Adrenal gland (tissue), 12 donors: Measurements from ENCODE around the gene KRT222. TPM values are rescaled to one million over a fixed set of nuclear protein-coding genes. Genes with fewer than 3 reads are reported as not detected.
A peak's percentile ranks its signal among the peaks of the same experiment; 100 is the strongest.

ENCODE experiments used
- DNase-seq, 7 donors: peaks; one replicate each; pipeline ENCODE4 v3.0.0-alpha.2; 2019 to 2020
- H3K27ac ChIP-seq, 5 donors: fragments of 200-600 bp; sonication (generic) in 4 of 5; 1 replicate in 3 of 5; 2 replicates in 2 of 5; pipeline versions ENCODE4 v1.5.1 to v1.8.0; 2016 to 2020; ENCODE audit warnings: mild to moderate bottlenecking in 1 of 5
- H3K27me3 ChIP-seq: fragments of 200-600 bp; 2 replicates; pipeline ENCODE4 v1.8.0; 2021
- H3K36me3 ChIP-seq, 2 donors: fragments of 200-600 bp; replicated peaks in 1 of 2; 1 replicate in 1 of 2; 2 replicates in 1 of 2; pipeline versions ENCODE4 v1.5.1 to v1.8.0; 2018 to 2022
- H3K4me1 ChIP-seq, 2 donors: fragments of 200-600 bp; replicated peaks in 1 of 2; 1 replicate in 1 of 2; 2 replicates in 1 of 2; pipeline versions ENCODE4 v1.5.1 to v1.8.0; 2018 to 2021
- H3K4me3 ChIP-seq, 4 donors: fragments of 200-600 bp; sonication (generic) in 3 of 4; one replicate each; pipeline ENCODE4 v1.5.1; 2016 to 2018
- H3K9me3 ChIP-seq, 3 donors: fragments of 200-600 bp; sonication (generic) in 1 of 3; replicated peaks in 1 of 3; 1 replicate in 2 of 3; 2 replicates in 1 of 3; pipeline versions ENCODE4 v1.5.1 to v1.8.0; 2016 to 2021
- CTCF ChIP-seq, 6 experiments: fragments of 450-650 bp in 4 of 6; fragments of 200-600 bp in 2 of 6; sonication (generic) in 1 of 6; IDR thresholded peaks; 1 replicate in 5 of 6; 2 replicates in 1 of 6; pipeline versions ENCODE4 v1.5.1 to v1.8.0; 2016 to 2021; ENCODE audit warnings: antibody characterized with exemption in 6 of 6, mild to moderate bottlenecking in 2 of 6, moderate library complexity in 1 of 6
- POLR2A ChIP-seq, 2 donors: fragments of 450-650 bp; IDR thresholded peaks; one replicate each; pipeline ENCODE4 v1.6.1; 2017; ENCODE audit warnings: antibody characterized with exemption in 2 of 2, mild to moderate bottlenecking in 2 of 2, moderate library complexity in 1 of 2
- WGBS, 4 donors: extraction: QIAGEN DNeasy Blood & Tissue Kit in 2 of 4; methylation state at CpG; one replicate each; pipeline versions ENCODE4 v1.1.5 to v1.1.7; 2013 to 2017; 5-methylcytosine and 5-hydroxymethylcytosine counted together
- intact Hi-C, 2 donors: fragments of 100-400 bp; cut with DNase I; formaldehyde crosslinking; loops; one replicate each; pipeline versions ENCODE4 v1.14.1 to v1.15.0; 2022 to 2023
- polyA plus RNA-seq, 3 donors: library from polyadenylated mRNA; stranded (reverse); fragments of 200-250 nt in 2 of 3; fragments of 350-450 nt in 1 of 3; fragmentation: Illumina TruSeq in 1 of 3; extraction: RNeasy Lipid Tissue Mini Kit (QIAGEN cat#74804) in 1 of 3; gene quantifications; one replicate each; pipeline ENCODE4 v1.2.3, GENCODE V29; 2013 to 2014
- total RNA-seq, 9 donors: library from RNA; depleted of rRNA in 4 of 9; stranded (reverse); fragments of >200 nt in 4 of 9; fragments of 120-200 nt in 1 of 9; fragmentation: NEBNext Ultra II Directional in 1 of 9; extraction: Animal tissue kit (Norgen Biotek cat#: 25700) in 1 of 9; gene quantifications; one replicate each; pipeline versions ENCODE4 v1.1.0 to v1.2.4, GENCODE V29; 2013 to 2023
- donor health status: healthy with polysubstance abuse.
- donor health status: Bipolar disorder and iron deficiency.
- donor health status: DM: yes; HTN: yes; CAD: no.
- donor health status: DM: no; HTN: no; CAD: no.
- donor health status: DM: no; HTN: no; CAD: no.
- donor health status: DM: yes; HTN: yes; CAD: no.

KRT222 gene
- total and polyA plus RNA-seq, 12 donors, result 0.69 to 10.7 (median 3.3) TPM

GRCh38 chr17:40651939-40652338 is 13.0 kb downstream of the KRT222 start:
- TF ChIP-seq POLR2A (IDR thresholded peaks at IDR 0.05), result no peak
- TF ChIP-seq CTCF (IDR thresholded peaks at IDR 0.05), result no peak
- intact Hi-C loops, result no loop called here
- 72 to 80% (median 77%) methylated on average over 5 of the region's 5 CpGs for WGBS, 4 donors

GRCh38 chr17:40648384-40648968 is 16.5 kb downstream of the KRT222 start:
- Histone ChIP-seq H3K9me3 (no peaks in the 10 kb centered on the region), H3K36me3 (peaks cover 0 to 3% of the 10 kb centered on the region in 2 donors), H3K27me3 (no peaks in the 10 kb centered on the region), H3K4me1 (peaks cover 11 to 35% of the 10 kb centered on the region in 2 donors), H3K4me3 (peak overlapping the region; percentile 34 to 93 (median 88)), H3K27ac (peak overlapping the region; percentile 97 to 100 (median 98))
- intact Hi-C loops, result no loop called here
- no peak for TF ChIP-seq CTCF (IDR thresholded peaks at IDR 0.05)
- TF ChIP-seq POLR2A (IDR thresholded peaks at IDR 0.05), result no peak
- WGBS, 4 donors, result 1 to 3% (median 2%) methylated on average over 18 to 28 of the region's 28 CpGs
- peak in 3 of 7 donors; percentile 23 to 29 (median 24) for DNase-seq

More at GRCh38 chr17:40651939-40652338, 13.0 kb downstream of the KRT222 start:
- Histone ChIP-seq H3K9me3 (no peaks in the 10 kb centered on the region), H3K4me3 (no peak overlapping the region), H3K27ac (no peak overlapping the region), H3K36me3 (no peaks in the 10 kb centered on the region), H3K4me1 (peaks cover 7 to 13% of the 10 kb centered on the region in 2 donors), H3K27me3 (no peaks in the 10 kb centered on the region)
- DNase-seq, result no peak

- Histone ChIP-seq H3K9me3 (no peaks in the 10 kb centered on the region), H3K27ac (peak within 1 kb of the TSS; percentile 97 to 100 (median 98)), H3K4me3 (peak within 1 kb of the TSS; percentile 34 to 93 (median 88)), H3K4me1 (peaks cover 11 to 35% of the 10 kb centered on the region in 2 donors), H3K27me3 (no peaks in the 10 kb centered on the region), H3K36me3 (peaks cover 0 to 8% of the 10 kb centered on the region in 2 donors)
- TF ChIP-seq CTCF (IDR thresholded peaks at IDR 0.05) (no peak), POLR2A (IDR thresholded peaks at IDR 0.05) (peak in 1 of 2 donors; percentile 57)
- 0 to 1% (median 1%) methylated on average over 41 to 64 of the region's 64 CpGs for WGBS, 4 donors
- DNase-seq, result peak; percentile 65 to 75 (median 71)
- intact Hi-C loops, result no loop called here
Observed at GRCh38 chr17:40647624-40648383, 17.2 kb downstream of the KRT222 start, which contains the start of gene SMARCE1. SMARCE1 (minus strand) TSS chr17:40647818; CDS start chr17:40645802, 2,016 bp downstream.
